Epithelial cell of esophagus (primary cell): ENCODE data around the gene MEOX1.

Experiments
- DNase-seq: peaks from one replicate; pipeline ENCODE4 v3.0.0; 2010; ENCODE audit warnings: low read depth
- H3K4me3 ChIP-seq: 2 replicates; pipeline ENCODE4 v1.5.1; 2011; ENCODE audit warnings: mild to moderate bottlenecking, low read length, control low read depth
- TF ChIP-seq, protein P1 (sequence below): IDR thresholded peaks from 2 replicates; pipeline ENCODE4 v1.5.1; 2011; ENCODE audit warnings: low read depth, mild to moderate bottlenecking, low read length, control low read depth, inconsistent platforms; ENCODE audit not compliant: insufficient read depth; ENCODE audit errors: missing control alignments

MEOX1 gene

DNA sequence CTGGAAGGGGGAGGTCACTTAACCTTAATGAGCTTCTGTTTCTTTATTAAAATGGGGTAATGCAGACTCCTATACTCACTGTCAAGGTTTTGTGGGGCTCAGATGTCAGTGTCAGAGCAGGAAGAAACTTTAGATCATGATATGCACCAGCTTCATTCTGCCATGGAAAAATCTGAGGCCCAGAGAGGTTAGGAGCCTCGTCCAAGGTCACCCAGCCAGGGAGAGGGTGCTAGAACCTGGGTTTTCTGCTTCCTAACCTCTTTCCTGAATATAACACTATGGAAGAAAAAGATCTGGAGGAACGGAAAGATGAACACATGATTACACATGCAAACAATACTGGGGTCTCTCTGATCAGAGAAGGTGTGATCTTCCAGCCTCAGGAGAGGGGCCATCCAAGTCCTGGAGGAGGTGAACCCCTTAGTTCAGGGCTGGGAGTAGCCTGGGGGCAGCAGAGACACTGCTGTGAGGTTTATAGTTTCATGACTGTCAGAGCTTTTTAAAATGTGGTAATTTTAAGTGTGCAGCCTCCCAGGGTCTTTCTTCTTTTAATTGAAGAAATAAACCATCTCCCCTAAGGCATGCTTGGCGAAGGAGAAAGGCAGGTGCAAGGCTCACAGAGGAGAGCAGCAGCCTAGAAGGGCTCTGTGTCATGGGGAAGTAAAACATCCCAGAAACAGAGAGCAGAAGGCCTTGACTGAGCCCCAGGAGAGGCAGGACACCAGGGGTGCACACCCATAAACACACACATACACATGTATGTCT, 10.2 kb upstream of the MEOX1 start:
- DNase-seq = no peak
- TF ChIP-seq, protein P1, sequence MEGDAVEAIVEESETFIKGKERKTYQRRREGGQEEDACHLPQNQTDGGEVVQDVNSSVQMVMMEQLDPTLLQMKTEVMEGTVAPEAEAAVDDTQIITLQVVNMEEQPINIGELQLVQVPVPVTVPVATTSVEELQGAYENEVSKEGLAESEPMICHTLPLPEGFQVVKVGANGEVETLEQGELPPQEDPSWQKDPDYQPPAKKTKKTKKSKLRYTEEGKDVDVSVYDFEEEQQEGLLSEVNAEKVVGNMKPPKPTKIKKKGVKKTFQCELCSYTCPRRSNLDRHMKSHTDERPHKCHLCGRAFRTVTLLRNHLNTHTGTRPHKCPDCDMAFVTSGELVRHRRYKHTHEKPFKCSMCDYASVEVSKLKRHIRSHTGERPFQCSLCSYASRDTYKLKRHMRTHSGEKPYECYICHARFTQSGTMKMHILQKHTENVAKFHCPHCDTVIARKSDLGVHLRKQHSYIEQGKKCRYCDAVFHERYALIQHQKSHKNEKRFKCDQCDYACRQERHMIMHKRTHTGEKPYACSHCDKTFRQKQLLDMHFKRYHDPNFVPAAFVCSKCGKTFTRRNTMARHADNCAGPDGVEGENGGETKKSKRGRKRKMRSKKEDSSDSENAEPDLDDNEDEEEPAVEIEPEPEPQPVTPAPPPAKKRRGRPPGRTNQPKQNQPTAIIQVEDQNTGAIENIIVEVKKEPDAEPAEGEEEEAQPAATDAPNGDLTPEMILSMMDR = no peak
- no peak overlapping the region for H3K4me3 ChIP-seq

DNA sequence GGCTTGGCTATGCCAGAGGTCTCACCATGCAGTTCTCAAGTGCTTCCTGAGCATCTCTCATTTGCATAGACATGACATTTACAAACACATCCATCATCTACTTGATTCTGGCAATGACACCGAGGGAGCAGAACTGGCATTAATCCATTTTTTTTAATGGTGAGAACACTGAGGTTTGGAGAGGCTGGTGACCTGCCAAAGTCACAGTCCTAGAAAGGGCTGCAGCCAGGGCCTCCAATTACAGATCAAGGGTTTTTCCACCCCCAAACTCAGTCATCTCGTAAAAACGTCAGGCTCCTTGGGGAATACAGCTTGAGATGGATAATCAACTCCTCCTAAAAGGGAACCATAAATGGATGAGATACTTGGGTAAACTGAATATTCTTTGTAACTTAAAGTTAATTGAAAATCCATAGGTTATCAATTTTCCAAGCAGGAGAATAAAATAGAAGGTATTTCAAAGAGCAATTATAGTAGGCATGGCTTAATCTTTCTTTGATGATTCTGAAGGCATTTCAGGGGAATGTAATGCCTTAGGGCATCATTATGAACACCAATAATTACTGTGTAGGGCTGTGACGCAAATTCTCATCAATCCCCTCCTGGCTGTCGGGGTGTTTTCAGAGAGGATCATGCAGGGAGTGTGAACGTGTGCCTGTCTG, 9.4 kb upstream of the MEOX1 start:
- TF ChIP-seq, protein P1 = no peak
- no peak for DNase-seq
- no peak overlapping the region for H3K4me3 ChIP-seq

DNA sequence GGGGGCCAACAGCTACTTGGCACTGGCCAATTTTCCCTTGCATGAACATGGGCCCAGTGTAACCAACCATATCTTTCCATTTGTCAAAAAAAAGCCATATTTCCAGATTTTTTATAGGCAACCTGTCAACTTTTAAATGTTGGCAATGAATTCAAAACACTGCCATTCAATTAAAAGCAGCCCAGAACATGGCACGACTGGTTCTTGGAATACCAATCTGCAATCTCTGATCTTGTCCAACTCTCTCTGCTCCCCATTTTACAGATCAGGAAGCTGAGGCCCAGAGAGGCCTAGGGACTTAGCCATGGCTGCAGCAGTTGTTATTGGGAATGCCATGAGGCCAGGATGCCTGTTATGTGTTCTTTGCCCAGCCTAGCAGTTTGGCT, 8.9 kb upstream of the MEOX1 start:
- no peak overlapping the region for H3K4me3 ChIP-seq
- no peak for DNase-seq
- TF ChIP-seq, protein P1 = no peak

DNA sequence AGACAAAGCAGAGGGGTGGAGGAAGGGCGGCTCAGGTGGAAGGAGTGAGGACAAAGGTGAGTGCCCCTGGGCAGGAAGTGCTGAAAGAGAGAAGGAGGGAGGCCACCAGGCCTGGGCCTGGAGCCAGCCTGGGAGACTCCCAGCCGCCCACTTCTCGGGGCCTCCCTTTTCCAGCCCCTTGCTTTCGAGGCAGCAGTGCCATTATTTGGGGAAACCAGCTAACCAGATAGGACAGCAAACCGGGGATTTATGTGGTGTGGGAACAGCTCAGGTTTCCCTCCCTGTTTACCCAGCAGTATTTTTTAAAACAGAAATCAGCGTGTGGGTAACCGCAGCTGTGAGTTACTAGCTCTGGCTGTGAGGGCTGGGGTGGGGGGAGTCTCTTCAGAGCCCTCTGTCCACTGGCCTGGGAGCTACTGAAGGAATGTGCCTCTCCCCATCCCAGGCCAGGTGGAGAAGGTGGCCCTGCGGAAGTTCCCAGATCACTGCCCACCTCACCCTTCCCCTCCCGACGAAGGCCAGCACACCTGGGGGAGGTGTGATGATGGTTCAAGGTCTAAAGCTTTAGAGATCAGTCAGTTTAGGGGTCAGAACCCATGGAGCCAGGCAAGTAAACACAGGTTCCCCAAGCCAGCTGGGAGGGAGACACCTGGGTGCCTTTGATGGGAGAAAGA, 8.4 kb upstream of the MEOX1 start:
- TF ChIP-seq, protein P1 = no peak
- no peak overlapping the region for H3K4me3 ChIP-seq
- no peak for DNase-seq

DNA sequence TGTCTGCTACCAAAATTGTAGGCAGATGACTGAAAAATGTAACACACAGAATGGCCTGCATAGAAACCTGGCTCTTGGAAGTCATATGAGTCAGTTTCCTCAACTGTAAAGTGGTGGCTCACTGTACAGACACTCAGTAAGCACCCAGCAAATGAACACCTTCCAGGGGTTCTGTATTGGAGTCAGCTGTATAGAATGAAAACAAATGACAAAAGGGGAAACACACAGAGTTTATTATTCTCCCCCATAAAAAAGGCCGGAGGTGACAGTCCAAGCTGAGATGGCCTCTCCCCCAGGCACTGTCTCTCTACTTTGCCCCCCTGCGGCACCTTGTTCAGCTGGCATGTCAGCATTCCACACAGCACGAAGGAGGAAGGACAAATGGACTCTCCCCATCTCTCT, 6.2 kb upstream of the MEOX1 start:
- DNase-seq = peak; percentile 69
- H3K4me3 ChIP-seq = no peak overlapping the region
- TF ChIP-seq, protein P1 = no peak

DNA sequence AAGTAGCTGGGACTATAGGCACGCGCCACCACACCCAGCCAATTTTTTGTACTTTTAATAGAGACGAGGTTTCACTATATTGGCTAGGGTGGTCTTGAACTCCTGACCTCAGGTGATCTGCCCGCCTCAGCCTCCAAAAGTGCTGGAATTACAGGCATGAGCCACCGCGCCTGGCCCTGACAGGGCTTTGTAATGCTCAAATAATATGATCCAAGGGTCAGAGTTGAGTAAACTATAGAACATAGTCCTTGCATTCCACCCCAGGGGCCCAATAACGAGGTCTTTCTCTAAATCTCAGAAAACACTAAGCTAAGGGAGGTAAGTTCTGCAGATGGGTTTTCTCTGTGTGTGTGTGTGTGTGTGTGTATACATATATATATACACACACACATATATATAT, 5.8 kb upstream of the MEOX1 start:
- no peak overlapping the region for H3K4me3 ChIP-seq
- TF ChIP-seq, protein P1 = no peak
- no peak for DNase-seq
